Stimulated activated CD4-positive, alpha-beta T cell treated with anti-CD3 and anti-CD28 coated beads, Interleukin-4, amount 100 ng/mL, for 4 hours (primary cell): ENCODE measurements around the gene RIMBP2.

Source experiments
- DNase-seq, 2 experiments: peaks; one replicate each; pipeline ENCODE4 v3.0.0-alpha.2; 2020

The RIMBP2 gene

DNA sequence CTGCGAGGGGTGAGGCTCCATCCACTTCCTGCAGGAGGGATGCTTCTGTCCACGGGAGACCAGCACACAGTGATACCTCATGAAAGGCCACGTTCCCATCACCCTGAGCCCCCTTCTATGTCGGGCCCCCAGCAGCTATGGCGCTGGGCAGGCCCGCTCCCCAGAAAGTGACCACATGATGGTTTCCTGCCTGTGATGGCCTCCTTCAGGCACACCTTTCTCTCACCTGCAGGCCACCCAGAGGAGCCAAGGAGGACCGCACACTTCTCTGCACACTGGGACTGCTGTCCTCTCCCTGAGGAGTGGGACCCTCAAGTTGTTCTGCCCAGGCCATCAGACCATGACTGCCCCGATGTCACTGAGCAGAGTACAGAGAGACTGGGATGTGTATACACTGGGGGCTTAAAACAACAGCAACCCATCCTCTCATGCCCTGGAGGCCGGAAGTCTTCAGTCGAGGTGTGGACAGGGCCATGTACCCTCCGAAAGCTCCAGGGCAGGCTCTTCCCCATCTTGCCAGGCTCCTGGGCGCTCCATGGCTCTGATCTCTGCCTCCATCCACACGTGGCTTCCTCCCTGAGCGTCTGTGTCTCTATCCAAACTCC lies 219.5 kb downstream of the RIMBP2 start:
- no peak for DNase-seq

DNA sequence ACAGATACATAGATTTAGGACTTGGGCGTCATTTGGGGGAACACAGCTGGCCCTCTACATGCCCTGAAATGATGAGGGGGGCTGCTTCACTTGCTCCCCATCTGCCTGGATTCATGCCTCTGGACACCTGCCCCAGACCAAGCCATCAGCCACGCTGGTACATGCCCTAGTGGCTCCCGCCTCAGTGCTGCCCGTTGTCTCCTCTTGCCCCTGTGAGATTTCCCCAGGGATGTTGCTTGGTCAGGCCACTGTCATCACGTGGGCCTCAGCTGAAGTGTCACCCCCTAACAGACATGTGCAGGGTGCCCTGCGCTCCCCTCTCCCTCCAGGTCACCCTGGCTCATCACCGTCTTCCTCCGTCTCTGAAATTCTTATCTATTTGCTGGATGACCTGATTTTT lies 220.9 kb downstream of the RIMBP2 start:
- no peak for DNase-seq

DNA sequence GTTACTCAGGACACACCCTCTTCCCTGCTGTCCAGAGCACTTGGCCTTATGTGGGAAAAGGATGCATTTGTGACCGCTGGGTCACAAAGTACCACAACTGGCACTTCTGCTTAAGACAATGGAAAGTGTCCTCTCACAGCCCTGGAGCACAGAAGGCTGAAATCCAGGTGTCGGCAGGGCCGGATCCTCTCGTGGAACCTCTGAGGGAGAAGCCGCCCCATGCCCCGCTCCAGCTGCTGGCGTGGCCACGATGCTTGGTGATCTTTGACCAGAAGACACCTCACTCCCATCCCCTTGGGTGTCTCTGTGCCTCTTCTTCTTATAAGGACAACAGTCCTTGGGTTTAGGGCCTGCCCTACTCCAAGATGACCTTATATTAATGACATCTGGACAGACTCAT lies 221.4 kb downstream of the RIMBP2 start:
- no peak for DNase-seq

DNA sequence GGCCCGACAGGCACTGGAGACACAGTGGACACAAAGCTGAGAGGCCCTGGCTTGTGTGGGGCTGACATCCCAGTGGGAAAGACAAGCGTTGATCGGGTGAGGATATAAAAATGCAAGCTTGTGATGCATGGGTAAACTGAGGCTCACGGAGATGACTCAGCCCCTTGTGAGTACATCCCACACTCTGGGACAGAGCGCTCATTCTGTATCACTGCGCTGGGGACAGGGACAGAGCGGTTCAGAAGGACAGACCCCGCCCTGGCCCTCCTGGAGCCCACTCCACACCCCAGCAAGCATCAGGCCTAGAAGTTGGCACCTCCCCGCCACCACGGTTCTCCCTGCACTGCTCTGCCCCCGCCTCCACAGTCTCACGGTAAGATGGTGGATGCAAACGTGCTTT lies 222.1 kb downstream of the RIMBP2 start:
- no peak for DNase-seq

DNA sequence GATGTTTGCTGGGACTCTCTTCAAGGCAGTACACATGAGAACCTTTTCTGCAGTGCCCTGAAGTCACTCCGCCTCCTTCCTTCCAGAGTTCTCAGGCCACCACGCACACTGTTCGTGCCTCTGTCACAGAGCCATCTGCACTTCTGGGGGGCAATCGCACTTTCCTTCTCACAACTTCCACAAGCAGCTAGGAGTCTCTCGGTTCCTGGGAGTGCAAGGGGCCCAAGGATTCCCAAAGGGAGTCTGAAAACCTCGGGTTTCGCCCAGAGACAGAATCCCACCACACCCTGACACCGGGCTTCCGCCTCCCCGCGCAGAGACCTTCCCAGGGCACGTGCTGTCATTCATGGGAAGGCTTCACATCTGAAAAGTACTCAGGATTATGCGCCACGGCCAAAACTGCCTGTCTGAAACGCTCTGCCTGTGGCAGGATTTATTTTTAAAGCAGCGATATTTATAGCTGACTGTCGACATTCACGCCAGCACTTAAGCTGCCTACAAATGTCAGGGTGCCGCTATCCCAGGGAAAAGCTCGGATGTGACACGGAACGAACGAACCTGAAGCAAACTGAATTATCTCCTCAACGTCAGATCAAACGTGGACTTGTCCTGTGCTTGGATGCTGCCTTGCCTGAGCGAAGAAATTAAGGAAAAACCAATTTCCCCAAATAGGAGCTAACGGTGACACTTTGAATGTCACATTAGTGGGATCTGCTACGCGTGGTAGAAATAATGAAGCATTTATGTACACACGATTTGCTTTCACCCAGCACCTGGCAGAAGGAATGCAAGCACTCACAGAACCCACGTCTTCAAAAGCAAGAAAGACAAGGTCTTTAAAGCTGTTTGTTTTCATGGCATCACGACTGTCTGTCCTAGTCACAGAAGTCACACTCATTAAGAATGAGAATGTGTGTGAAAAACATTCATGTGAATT lies 224.4 kb downstream of the RIMBP2 start:
- DNase-seq: no peak

DNA sequence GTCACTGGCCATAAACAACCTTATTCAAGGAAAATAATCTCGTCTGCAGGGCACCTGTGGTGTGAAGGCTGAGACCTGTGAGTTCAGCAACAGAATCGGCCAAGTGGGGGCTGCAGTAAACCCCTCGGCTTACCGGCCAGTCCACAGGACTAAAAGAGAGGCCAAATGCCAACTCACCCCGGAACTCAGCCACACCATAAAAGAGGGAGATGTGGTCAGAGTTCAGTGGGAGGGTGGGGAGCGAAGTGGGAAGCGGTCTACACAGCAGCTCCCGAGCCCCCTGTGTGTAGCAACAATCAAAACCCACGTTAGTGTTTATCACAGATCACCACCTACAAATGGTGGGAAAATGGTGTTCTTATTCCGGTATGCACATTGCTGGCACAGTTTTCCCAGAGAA lies 225.4 kb downstream of the RIMBP2 start:
- DNase-seq: no peak

DNA sequence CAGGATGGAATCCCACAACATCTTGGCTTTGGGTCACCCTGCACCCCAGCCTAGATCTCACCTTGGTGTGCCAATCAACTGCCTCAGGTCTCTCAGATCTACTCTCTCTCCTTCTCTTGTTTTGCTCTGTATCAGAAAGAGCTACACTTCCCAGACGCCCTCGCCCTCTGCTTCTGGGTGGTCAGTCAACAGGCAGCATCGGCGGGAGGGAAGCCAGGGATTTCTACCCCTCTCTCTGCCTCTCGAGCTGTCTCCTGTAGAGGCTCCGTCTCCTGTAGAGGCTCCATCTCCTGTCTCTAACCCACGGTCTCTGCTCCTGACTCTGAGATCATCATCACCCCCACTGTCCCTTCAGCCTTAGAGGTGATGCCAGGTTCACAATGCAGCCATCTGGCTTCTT lies 226.8 kb downstream of the RIMBP2 start:
- no peak for DNase-seq

DNA sequence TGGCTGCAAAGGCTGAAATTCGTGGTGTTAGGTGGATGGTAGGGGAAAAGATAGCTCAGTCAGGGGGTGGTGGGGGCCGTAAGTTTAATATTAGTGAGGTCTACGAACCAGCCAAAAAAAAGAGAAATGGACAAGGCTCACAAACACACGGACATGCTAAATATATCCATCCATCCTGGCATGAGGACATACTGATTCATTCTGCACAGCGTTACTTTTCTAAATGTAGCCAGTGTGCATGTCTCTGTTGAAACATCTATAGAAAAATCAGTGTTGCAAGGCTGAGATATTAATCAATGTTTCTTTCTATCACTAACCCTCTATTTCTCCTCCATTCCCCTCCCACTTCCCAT lies 227.8 kb downstream of the RIMBP2 start:
- no peak for DNase-seq

DNA sequence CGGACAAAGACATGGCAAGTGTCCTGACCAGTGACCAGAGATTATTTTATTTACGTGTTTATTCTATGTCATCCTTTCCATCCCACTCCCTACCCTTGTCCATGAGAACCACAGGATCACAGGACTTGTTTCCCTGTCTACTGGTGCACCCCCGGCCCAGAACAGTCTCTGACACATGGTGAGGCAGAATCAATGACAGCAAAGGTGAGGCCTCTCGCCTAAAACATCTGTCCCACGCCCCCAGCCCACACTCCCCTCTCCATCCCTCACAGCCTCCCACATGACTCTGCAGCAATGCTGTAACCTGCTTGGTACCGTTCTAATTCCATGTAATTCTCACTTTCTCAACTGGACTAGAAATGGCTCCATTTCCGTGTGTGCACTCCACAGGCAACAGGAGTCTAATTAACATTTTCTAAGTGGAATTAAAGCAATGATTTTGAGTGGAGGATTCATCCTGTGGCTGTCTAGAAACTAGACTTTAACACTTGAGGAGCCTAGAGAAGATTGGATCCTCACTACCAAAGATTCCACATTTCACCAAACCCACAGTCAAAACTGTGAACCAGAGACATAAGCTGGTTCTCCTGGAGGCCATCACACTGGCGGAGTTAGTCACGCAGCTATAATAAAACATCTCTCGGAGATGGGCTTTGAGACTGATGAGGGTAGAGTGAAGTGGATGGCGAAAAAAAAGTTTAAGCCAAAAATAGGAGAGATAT lies 228.3 kb downstream of the RIMBP2 start:
- no peak for DNase-seq

DNA sequence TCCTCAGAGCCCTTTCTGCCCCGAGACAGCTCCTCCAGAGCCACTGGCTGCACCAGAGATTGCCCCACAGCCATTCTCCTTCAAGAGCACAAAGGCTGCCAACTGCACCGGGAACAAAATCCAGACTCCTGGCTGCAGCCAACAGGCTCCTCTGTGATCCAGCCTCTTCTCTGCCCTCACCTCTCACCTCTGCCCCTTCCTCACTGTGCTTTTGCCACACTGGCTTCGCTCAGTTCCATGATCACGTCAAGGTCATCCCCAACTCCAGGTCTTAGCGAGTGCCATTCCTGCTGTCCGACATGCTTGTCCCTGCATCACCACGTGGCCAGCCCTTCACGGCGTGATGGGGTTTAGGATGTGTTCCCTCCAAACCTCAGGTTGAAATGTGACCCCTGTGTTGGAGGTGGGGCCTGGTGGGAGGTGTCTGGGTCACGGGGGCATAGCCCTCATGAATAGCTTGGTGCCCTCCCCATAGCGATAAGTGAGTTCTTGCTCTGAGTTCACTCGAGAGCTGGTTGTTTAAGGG lies 229.1 kb downstream of the RIMBP2 start:
- no peak for DNase-seq

DNA sequence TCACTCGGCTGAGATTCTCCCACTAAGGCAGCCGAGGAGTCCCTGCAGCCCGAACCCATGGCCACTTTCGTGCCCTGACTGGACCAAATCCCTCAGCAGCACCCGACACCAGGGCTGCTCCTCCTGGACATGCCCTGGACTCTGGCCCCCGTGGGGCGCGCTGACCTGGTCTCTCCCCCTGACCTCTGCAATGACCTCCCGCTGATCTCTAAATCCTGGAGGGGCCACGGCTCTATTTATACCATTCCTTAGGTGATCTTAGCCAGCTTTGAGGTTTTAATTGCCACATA lies 230.0 kb downstream of the RIMBP2 start:
- no peak for DNase-seq

DNA sequence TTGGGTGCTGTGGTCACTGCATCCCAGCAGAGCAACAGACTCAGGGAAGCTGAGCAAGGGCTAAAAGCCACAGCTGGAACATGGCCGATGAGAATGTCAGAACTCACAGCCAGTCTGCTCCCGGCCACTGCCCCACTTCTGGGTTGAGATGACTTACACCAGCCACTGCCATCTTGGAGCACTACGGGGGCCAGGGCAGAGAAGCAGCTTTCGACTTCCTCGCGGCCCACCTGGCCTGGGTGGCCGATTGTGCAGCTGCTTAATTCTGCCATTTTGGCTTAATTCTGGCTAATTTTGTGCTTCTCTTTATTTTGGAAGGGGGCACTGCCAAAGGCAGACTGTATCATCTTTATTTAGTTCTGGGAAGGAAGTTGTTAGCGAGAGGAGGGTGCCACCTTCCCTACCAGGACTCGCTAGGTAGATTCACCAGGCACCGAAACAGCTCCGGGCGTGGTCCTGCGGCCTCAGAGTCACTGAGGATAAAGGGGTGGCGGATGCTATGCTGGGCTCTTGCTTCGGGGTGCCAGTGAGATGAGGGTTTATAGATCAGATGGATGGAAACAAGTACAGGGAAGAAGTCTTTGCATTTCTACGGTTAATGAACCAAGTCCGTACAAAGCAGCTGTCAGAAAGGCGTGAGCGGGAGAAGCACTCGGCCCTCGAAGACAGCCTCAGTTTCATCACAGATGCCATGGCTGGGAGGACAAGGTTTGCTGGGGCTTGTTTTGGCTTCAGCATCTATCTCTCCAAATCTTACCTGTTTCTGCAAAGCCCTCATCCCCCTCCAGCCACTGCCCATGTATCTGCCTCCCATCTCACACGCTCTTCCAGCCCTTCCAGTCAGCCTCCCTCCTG lies 230.6 kb downstream of the RIMBP2 start:
- no peak for DNase-seq

DNA sequence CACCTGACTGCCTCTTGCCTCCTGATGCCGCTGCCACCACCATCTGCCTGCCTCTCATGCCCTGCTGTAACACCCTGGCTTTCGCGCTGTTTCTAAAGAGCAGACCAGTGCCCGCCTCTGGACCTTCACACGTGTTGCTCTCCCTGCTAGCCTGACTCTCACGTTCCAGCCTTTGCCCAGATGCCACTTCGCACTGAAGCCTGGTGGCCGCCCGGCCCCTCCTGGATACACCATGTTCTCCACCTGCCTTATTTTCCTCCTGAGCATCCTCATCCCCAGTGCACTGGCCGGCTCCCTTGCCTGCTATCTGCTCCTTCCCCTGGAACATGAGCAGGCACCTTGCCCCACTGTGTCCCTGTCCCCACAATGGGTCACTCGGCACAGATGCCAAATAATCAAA lies 231.9 kb downstream of the RIMBP2 start:
- DNase-seq: no peak

DNA sequence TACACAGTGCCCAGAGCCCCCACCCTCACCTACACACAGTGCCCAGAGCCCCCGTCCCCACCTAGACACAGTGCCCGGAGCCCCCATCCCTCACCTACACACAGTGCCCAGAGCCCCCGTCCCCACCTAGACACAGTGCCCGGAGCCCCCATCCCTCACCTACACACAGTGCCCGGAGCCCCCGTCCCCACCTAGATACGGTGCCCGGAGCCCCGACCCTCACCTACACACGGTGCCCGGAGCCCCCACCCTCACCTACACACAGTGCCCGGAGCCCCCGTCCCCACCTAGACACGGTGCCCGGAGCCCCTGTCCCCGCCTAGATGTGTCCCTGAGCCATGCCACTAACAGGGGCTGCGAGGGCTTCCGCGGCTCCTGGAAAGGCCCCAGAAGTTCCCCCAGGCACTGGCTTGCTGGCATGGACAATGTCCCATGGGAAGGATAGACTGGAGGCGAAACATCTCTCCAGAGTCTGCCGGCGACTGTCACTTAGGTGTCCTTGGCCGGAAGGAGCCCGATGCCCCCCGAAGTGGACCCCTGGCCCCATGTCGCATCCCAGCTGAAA lies 232.4 kb downstream of the RIMBP2 start:
- no peak for DNase-seq

DNA sequence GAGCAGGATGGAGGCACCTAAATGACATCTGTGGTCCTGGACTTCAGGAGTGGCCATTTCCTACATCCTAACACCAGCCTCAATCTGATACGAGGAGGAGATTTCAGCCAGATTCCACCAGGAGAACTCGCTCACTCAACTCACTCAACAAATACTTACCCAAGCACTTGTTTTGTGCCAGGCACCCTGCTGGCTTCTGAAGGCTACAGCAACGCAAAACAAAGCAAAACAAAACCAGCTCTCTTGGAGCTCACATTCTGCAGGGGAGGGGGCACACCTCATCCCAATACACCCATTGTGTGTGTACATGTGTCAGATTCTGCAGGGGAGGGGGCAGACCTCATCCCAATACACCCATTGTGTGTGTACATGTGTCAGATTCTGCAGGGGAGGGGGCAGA lies 233.7 kb downstream of the RIMBP2 start:
- no peak for DNase-seq

DNA sequence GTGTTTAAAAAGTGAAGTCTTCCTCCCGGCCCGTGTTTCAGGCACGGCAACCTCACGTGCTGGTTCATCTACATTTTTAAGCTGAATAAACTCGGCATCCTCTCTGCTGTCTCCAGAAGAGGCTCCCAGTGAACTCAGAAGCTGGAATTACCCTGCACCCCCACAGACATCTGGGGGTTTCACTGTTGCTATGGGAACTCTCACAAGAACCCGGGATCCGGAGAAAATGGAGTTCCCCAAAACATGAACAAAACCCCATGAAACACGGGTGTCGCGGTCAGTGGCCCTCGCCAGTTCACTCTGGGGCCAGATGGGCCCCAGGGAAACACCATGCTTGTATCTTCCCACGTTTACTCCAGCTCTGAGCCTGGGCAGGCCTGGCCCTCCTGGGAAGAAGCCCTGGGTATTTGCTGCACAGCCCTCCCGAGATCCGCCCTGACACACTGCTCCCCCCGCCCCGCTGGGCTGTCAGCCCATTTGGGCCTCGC lies 234.7 kb downstream of the RIMBP2 start:
- DNase-seq: no peak

DNA sequence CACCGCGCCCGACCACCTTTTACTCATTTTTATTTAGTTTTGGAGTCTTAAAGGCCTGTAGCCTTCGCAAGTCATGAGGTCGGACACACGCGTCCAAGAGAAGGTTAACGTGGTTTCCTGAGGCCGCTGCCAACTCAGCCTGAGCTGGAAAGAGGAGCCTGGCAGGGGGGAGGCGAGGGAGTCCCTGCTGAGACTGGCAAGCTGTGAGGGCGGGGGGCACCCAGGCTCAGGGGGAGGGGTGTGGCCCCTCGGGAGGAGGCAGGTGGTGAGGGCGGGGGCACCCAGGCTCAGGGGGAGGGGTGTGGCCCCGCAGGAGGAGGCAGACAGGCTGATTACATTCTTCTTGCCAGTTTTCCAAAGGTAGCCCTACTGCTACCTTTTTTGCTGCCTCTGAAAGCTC lies 235.2 kb downstream of the RIMBP2 start:
- DNase-seq: no peak

DNA sequence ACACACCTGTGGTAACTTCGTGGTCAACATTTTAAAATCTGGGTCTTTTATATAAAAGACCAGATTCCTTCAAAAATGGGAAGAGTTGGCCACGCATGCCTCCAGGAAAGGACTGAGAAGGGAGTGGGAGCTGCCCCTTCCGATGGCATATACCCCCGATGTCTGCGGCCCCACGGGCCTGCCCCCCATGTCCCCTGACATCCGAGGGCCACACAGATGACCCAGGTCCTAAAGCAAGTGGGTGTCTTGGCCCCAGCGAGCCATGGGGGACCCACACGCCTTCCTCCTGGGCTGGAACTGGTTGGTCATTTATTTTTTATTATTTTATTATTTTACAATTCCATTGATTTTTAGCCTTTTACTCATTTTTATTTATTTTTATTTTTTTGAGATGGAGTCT lies 235.9 kb downstream of the RIMBP2 start:
- no peak for DNase-seq

DNA sequence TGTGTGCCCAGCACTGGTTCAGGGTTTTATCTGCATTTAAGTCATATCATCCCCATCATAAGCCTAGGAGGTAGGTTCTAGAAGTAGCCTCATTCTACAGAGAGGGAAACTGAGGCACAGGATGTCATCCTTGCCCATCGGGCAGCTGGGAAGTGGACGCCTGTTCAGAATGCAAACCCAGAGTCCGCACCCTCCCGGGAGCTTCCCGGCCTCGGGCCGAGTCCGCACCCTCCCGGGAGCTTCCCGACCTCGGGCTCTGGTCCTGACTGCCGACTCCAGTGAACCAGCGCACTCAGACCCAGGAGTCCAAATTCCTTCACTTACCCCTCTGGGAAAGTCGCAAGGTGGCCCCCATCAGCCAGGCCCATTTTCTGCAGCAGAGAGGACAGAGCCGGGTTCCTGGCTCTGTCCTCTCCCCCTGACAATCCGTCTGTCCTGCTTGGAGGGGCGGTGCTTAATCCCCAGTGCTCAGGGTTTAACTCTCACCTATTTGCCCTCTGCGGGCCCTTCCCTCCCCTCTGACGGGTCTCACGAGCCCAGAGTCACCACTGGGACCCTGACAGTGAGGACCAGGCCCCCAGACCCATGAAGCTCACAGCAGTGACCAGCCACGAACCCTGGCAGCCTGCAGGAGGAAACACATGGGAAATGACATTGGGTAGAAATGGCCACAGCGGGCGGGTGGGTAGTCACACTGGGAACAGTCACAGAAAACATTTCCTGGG lies 236.5 kb downstream of the RIMBP2 start:
- no peak for DNase-seq

DNA sequence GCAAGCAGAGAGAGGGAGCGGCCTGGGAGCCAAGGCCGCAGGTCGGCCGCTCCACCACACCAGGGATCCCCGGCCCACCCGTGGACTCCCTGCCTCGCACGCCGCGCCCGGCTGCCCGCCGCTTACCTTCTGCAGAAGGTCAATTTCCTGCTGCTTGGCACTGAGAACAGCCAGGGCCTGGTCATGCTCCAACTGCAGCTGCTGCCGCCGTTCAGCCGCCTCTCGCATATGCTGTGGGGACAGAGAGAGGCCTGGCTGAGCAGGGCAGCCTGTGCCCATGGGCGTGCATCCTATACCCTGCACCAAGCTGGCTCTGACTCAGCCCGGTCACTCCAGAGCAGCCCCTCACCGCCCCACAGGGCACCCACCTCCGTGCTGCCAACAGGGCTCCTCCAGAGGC lies 237.3 kb downstream of the RIMBP2 start:
- DNase-seq: no peak

DNA sequence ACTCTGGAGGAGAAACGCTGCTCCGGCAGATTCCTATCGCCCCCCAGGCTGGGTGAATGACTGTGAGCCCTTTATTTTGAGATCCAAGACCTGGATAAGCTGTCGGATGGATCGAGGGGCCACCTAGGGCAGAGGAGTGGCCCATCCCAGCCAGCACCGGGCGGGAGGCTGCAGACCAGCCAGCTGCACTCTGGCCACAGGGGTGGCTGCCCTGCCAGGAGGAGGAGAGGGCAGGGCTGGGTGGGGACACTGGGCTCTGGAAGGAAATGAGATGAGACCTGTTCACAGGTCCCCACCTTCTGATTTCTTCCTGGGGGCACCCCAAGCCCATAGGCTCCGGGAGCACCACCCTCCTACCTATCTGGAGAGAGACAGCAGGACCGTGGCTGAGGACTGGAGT lies 238.4 kb downstream of the RIMBP2 start:
- no peak for DNase-seq

DNA sequence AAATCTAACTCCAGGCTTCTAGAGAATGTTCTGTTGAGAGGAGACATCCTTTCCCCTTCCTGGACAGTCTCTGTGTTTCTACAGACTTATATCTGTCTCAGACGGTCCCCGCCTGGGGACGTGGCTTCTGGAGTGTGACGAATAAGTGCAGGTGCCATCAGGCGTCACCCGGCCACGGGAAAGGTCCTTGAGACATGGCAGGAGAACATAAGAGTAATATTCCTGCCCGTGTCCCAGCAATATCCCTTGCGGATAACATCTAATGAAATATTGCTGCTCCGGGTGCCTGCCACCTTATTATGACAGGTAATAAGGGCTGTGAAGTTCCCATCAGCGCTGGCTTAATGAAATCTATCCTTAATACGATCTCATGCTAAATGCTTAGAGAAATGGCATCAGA lies 238.8 kb downstream of the RIMBP2 start:
- DNase-seq: no peak
